Hematopoietic multipotent progenitor cell treated with erythropoietin and hydrocortisone succinate and interleukin-3 and kit ligand, for 6 days (in vitro differentiated cells): ENCODE measurements around the gene TSC22D2.

Experiments used
- DNase-seq: peaks from one replicate; pipeline ENCODE4 v3.0.0-alpha.2; 2015

Gene TSC22D2

DNA sequence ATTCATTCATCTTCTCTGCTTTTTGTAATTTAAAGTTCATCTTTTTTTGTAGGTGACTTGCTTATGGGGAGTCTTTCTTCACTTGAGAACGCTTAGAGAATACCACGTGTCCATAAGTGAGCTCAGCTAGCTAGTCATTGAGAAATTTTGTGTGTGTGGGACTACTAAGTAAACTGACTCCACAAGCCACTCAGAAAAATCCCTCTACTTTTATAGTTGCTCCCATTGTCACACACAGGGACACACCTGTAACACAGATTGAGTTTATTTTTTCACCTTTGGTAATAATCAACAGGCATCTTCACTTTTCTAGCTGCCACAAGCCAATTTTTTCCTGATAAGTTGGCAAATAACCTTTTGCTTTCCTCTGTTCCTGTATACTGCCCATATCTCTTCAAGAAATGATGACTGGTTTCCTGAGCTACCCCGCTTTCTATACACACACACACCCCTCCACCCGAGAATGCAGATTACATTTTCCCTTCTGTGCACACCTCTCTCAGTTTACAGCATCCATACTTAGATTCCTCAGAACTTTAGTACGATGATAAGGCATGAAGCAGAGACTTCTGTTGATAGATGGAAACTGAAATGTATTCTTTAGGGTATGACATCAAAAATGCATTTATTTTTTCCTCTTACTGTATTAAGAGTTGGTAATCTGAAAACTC, 4.6 kb downstream of the TSC22D2 start:
- DNase-seq, result peak; percentile 59

DNA sequence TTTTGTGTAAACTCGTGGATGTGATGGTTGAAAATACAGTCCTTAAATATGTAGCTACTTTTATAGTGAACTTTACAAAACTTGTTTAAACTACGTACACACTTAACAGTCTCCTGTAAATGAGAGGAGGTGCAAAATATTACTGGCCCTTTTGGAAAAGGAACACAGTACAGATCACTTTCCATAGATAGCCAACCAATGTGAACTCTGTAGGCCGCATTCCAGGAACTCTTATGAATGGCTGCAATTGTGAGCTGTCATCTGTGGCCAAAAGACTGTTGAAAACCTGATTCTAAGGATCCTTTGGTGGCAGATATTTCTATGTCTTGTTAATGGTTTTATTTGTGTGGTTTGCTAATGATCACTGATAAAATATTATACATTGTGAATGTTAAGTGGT, 6.2 kb downstream of the TSC22D2 start:
- DNase-seq, result peak; percentile 58

DNA sequence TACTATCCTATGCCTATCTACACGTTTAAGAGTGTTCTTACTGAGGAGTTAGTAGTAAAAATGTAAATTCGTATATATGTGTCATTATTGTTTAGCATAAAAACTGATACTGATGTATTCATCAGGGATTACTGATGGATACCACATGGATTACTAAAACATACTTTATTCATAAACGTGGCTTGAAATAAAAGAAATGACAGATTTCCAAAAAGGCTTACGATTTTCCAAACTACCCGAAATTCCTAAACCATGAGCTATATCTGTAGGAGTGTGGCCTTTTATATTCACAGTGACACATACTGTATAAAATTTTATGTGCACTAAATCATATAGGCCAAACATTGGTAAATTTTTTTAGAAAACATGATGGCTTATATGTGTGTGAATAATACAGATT, 6.9 kb downstream of the TSC22D2 start:
- DNase-seq, result no peak

DNA sequence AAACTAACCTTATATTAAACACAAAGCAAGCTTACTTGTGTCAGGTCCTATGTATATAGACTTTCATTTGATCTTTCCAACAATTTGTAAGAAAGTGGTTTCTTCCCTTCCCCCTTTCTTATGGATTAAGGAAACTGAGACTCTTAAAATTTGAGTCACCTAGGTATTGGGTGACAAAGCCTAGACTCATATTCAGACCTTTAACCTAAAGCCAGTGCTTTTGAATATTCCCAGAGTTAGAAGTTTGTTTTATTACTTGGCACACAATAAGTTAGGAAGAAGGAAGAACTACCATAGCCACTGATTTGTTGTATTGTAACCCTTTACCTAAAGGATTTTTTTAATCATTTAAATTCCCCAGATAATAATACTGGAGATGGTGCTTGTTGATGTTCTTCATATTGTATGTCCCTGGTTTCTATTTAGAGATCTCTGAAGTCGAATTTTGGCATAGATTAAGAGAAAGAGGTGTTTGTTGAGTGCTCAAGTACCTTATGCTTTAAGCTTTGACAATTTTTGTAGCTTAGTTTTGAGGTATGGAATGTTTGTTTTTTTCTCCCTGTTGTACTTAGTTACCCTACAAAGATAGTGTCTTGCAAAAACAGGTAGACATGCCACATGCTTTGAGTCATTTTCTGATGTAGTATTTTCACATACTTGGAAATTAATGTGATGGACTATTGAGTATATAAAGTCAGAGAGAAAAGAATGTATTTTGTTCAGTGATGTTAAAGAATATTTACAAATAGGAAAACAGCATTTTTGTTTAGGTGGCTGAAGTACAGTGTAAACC, 11.2 kb downstream of the TSC22D2 start:
- no peak for DNase-seq

DNA sequence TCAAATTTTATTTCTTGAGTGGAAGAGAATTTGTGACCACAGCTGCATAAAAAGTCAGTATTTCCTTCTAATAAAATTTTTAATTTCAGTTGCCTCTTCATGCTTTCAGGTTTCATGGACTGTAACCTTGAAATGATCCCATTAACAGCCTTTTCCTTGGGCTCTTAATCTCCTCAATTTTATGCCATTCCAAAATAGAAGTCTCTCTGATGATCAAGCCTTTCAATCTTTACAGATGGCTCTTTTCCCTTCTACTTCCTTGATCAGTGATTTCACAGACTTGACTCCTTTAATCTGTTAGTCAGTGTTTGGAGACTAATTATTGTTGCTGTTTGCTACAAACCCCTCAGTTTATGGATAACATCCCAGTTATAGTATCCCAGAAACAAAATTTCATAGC, 11.9 kb downstream of the TSC22D2 start:
- DNase-seq, result no peak

DNA sequence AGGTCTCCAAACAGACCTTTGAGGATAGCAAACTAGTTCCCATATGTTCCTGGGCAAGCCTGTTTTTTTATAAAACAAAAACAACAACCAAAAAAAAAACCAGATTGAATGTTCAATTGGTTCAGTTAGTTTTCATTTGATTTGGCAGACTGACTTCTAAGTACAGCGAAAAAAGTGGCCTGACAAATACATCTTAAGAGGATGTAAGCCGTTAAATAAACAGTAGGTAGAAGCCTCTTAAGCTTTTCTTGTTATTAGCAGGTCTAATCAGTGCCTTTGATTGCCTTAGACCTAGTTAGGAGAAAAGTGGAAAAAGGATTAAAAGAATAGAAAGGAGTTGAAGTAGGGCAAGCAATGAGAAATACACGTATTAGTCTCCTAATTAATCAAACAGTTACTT, 13.2 kb downstream of the TSC22D2 start:
- no peak for DNase-seq

DNA sequence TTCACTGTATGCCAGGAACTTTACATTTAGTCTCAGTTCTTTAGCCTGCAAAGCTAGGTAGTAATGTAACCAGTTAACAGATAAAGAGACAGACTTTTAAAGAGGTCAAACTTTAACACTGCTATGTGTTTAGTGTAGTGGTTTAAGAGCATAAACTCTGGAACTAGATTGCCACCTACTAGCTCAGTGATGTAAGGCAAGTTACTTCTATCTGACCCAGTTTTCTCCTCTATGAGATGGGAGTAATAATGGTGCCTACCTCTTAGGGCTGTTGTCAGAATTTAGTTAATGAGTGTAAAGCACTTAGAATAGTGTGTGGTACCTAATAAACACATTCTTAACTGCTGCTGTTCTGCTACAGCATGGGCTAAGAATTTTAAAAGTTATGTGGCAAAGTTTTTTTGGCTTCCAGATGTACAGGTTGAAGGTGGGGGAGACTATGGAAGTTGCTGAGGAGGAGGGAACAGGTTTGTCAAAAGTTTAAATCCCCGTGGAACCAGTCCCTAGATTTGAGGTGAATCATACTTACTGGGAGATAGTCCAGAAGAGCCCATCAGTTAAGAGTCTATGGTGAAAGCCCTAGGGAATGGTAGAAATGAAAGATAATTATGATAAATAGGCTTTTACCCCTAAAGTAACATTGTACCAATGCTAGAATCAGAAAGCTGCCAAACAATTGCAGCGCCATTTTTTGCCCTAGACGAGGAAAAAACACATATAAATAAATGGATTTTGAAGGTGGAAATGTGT, 13.9 kb downstream of the TSC22D2 start:
- no peak for DNase-seq

DNA sequence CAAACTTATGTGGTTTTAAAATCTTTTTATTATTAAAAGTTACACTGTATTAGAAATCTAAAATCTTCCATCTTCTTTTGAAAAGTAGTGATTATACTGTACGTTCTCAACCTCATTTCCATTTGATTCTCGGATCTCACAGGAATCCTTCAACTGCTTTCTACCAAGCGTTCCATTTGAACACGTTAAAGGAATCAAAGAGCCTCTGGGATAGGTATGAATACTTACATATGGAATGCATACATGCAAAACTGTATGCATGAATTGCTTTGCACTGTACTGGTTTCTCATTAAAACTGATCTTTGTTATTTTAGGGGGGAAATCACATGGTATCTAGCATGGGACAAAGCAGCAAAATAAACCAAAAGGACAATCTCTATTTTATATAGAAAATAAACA, 14.8 kb downstream of the TSC22D2 start:
- no peak for DNase-seq

DNA sequence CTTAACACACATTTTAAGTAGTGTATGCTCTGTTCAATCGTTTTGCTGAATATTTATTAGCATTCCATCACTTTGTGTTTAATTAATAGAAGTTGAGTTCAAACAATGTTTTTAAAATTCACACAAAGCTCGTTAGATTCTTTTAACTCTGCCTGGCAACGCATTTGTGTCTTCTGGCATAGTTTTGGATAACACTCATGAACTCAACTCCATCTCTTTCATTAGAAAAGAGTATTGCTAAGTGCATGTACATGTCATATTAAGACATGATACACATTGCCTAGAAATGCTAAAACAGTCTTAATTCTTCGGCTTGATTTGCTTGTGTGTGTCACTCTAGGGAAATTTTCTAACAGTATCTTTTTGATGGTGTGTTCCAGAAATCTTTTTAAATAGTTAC, 15.7 kb downstream of the TSC22D2 start:
- DNase-seq, result no peak

DNA sequence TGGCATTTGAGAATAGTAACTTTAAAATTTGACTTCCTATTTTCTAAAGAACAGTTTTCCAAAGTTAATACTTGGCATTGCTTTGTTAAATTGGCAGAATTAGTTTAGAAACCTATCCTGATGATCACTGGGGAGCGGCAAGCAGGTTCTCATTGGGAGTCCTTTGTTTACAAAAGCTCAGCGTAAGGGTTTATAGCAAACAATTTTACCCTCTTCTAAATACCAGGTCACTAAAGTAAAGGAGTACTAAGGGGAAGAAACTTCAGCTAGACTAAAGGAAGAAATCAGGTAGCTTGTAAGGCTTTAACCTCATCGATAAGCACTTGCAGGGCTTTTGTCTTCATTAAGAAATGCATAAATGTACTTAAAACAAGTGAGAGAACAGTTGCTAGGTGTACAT, 18.2 kb downstream of the TSC22D2 start:
- DNase-seq, result no peak

DNA sequence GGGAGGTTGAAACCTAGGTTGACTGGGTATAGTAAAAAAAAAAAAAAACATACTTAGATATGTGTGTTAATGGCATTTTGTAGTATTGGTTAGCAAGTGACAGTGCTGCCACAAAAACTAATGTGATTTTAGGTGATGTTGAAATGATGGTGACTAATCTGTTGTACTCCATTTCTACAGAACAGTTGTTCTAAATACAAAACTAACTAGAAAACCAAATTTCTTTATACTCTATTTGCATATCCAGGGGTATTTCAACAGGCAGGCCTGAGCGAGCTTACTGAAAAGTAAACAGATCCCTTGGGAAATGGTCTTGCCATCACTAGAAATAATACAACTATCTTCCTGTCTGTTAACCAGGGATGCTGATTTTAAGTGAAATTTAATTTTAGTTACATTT, 20.5 kb downstream of the TSC22D2 start:
- DNase-seq, result no peak

DNA sequence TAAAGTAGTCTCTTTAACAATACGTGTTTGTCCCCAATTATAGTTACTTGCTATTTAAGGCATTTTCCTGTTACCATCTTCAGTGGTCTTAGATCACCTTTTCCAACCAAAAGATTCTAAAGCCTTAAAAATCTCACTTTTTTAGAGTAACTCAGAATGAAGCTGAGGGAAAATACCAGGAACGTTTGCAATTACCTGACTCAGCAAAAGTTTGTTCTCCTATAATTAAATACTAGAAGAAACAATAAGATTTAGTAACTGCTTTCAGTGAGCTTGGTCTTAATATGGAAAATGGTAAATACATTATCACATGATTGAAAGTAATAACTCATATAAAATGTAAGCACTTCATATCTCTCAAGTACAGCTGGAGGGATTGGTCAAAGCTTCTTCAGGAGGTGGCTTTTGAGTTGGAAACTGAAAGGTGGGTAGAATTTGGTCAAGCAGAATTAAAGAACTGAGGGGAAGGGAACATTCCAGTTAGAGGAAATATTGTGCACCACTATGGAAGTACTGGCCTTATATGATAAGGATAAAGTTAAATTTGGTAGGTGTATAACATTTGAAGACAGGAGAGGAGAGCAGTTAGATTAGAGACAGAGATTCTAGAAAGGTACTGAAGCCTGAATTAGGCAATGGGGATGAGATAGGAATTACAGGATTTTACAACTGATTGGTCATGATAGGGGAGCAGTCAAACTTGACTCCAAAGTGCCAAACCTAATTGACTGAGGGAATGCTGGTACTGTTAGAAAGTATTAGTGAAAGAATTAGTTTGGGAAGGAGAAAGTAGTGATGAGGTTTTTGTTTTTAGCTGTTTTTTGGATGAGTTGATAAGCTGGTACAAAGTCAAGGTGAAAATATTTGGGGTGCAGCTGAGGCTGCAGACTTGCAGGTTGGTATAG, 21.9 kb downstream of the TSC22D2 start:
- DNase-seq, result peak; percentile 51

DNA sequence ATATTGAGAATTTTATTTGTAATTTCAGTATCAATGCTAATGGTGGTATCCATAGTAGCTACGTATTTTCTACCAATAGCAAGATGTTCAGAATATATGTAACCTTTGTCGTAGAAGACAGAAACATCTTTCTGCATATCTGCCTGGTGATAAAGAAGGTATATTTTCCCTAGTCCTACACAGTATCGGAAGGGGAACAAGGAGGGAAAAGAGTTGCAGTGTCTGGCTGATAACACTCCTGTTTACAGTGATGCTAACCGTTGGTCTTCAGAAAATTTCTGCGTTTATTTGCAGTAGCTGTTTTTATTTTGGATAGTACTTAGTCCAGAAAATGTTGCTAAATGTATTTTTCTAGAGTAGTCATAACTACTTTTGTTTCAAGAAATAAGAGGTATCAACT, 25.2 kb downstream of the TSC22D2 start:
- DNase-seq, result peak; percentile 28

DNA sequence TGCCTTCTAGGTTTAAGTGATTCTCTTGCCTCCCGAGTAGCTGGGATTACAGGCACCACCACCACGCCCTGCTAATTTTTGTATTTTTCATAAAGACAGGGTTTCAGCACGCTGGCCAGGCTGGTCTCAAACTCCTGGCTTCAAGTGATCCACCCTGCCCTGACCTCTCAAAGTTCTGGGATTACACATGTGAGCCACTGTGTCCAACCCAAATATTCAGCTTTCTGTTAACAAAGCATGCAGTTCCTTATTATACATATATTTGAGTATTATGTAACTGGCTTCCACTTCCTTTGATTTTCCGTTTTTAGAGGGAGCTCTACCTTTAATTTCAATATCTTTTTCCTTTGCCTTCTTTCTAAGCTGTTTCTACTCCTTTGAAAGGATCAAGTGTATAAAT, 26.1 kb downstream of the TSC22D2 start:
- DNase-seq, result no peak

DNA sequence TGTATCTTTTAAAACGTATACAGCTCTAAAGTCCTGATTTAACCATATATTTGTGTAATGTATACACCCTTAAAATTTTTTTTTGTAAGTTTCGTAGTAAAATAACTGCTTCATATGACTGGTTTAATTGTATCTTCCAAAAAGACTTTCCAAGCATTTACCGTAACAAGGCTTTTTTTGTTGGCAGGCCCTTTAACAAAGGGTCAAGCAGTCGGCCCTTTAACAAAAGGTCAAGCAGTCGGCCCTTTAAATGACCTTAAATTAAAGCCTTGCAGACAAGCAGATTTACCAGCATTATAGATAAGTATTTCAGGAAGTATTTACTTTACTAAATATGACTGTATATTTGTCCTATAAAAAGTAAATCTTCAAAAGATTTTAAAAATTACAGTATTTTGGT, 28.1 kb downstream of the TSC22D2 start:
- no peak for DNase-seq

DNA sequence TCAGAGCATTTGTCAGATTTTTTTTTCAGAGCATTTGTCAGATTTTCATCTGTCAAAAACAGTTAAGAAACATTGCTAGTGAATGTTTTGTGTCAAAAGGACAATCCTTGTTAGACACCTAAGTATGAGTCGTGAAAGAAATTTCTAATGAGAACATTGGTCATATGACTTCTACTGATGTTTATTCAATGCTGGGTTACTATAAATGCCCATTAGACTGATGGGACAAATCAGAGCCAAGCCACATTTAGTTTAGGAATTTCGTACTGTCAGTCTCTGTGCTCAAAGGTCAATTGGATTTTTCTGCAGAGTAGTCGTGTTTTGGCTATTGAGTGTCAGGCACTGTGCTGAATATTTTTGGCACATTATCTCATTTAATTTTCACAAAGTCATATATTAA, 31.6 kb downstream of the TSC22D2 start:
- DNase-seq, result no peak

DNA sequence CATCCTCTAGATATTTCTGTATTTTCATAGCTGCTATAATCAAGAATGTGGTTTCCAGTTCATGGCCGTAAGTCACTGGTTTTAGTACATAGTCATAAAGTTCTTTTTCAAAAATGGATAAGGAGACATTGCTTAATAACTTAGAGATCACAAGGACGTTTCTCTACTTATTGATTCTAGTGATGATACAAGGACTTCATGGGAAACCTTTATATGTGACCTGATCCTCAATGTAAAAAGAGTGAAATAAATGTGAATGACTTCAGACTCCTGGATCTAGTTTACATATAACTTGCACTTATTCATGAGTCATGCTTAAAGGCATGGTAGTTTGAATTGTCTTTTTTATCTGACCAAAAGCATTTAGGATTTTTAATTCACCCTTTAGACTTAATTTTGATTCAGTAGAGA, 35.2 kb downstream of the TSC22D2 start:
- DNase-seq, result no peak

DNA sequence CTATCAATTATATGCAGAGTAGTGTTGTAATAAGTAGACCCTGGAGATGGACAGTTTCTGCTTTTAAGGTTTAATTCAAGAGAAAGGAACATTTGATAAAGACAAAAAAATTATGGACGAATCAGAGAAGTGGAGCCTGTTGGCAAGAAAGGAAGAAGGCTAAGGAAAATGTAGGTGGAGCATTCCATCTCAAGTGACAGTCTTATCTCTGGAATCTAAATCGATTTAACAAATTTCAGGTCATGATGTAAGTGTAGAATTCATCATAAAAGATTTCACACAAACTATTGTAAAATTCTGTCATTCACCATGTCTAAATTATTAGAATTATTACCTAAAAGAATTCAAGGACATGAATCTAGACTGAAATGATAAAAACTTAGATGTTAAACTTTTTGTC, 36.3 kb downstream of the TSC22D2 start:
- DNase-seq, result no peak

DNA sequence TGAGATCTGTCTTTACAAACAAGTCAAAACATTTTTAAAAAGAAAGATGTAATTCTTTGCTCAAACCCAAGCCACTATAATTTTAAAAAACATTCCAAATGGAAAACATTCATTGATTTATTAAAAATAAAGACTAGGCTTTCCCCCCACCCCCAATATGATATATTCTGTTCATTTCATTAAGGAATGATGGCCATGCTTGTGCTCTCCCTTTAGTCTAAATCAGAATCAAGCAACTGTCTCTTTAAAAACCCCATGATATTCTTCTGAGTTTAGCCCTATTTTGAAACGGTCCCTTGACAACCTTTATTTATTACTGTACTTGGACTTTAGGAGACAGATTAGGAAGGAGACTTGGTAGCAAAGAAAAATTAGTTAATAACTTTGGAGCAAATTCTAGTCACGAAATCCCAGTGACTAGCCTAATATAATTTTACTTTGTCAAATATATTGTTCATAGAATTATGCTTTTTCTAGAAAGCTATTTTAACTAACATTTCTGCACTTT, 38.4 kb downstream of the TSC22D2 start:
- DNase-seq, result no peak

DNA sequence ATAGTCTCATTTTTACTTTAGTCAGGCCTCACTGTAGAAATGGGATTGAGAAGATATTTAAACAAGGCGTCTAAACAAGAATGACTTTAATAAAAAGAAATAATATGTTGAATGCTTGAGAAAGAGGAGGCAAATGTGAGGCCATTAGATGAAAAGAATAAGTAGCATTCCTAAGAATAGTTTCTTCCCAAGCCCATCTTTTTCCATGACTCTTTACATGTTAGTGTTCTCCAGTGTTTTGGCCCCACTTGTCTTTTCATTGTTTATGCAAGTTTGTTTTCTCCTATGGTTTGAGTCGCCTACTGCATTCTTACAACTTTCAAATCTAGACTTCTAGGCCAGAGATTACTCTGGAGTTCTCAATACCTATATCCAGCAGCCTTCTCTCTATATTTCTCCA, 39.0 kb downstream of the TSC22D2 start:
- DNase-seq, result no peak

DNA sequence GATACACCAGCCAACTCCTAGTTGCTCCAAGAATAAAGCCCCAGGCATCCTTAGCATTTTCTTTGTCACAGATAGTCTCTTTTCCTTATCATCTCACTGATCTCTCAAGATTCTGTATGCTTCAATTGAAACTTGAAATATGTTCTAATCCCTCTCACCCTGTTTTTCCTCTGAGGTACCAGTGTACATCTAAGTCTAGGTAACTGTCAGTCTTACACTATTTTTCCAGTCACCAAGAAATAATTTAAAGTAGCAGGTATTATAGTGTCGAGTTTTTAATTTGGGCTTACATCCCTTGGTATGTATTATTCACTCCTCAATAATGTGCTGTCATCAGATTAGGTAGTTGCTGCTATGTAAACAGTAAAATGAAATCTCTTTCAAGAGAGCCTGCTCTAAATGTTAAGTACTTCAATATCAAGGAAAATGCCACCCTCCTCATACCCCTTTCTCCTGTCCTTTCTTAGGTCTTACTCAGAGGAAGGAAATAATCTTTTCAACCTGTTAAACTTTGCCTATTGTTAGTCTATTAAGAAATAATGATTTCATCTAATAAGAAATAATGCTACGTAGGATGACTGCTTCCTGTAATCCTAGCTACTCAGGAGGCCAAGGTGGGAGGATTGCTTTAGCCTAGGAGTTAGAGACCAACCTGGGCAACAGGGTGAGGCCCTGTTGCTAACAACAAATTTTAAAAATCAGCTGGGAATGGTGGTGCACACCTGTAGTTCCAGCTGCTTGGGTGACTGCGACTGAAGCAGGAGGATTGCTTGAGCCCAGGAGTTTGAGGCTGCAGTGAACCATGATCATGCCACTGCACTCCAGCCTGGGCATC, 39.8 kb downstream of the TSC22D2 start:
- peak; percentile 18 for DNase-seq
